BJ (cell line): Measurements from ENCODE around the gene A4GNT. TPM values are rescaled to one million over a fixed set of nuclear protein-coding genes. Genes with fewer than 3 reads are reported as not detected.

ENCODE experiments used
- CTCF ChIA-PET: fragments of 350-600 bp; formaldehyde crosslinking; extraction: SDS; loops from one replicate; lab custom pipeline; 2021; ENCODE audit warnings: antibody characterized with exemption, inconsistent platforms; lab: Yijun Ruan, JAX
- POLR2A ChIA-PET: fragments of 300-600 bp; sonication (Branson Sonifier 250); formaldehyde crosslinking; extraction: SDS; loops from one replicate; lab custom pipeline; 2021; ENCODE audit warnings: antibody characterized with exemption; lab: Charles Lee
- DNase-seq: peaks from one replicate; pipeline ENCODE4 v3.0.0-alpha.2; 2011; ENCODE audit warnings: low read depth
- H3K27me3 ChIP-seq: 2 replicates; pipeline ENCODE4 v1.6.0; 2011; ENCODE audit warnings: low read length; ENCODE audit not compliant: control insufficient read depth, insufficient read depth
- H3K36me3 ChIP-seq: 2 replicates; pipeline ENCODE4 v1.5.1; 2011; ENCODE audit warnings: low read length; ENCODE audit not compliant: control insufficient read depth, insufficient read depth
- H3K4me3 ChIP-seq: 2 replicates; pipeline ENCODE4 v1.5.1; 2011; ENCODE audit warnings: low read depth, mild to moderate bottlenecking, control low read depth, low read length
- polyA plus RNA-seq: library from polyadenylated mRNA; depleted of rRNA; stranded (reverse); fragments of >200 nt; gene quantifications from 2 replicates; pipeline ENCODE4 v1.2.3, GENCODE V29; 2011
- TF ChIP-seq, protein P1 (sequence below): IDR thresholded peaks from 2 replicates; pipeline ENCODE4 v1.5.1; 2011; ENCODE audit warnings: low read depth, mild to moderate bottlenecking, control low read depth, inconsistent platforms, low read length, moderate library complexity; ENCODE audit not compliant: insufficient read depth

A4GNT gene
- polyA plus RNA-seq, 1 experiment = not detected

GRCh38 chr3:138124188-138124587 lies 8.0 kb downstream of the A4GNT start:
- ChIA-PET CTCF (interaction anchor here (1.8 to 13.8 kb wide), 2 partner anchors 8 to 58 kb away, joined by 7 to 311 read pairs; partner anchors contain the start of gene DZIP1L), POLR2A (no interaction called here)
- no peak for DNase-seq
- Histone ChIP-seq H3K27me3 (no peaks in the 10 kb centered on the region), H3K4me3 (no peak overlapping the region), H3K36me3 (no peaks in the 10 kb centered on the region)
- TF ChIP-seq, protein P1, sequence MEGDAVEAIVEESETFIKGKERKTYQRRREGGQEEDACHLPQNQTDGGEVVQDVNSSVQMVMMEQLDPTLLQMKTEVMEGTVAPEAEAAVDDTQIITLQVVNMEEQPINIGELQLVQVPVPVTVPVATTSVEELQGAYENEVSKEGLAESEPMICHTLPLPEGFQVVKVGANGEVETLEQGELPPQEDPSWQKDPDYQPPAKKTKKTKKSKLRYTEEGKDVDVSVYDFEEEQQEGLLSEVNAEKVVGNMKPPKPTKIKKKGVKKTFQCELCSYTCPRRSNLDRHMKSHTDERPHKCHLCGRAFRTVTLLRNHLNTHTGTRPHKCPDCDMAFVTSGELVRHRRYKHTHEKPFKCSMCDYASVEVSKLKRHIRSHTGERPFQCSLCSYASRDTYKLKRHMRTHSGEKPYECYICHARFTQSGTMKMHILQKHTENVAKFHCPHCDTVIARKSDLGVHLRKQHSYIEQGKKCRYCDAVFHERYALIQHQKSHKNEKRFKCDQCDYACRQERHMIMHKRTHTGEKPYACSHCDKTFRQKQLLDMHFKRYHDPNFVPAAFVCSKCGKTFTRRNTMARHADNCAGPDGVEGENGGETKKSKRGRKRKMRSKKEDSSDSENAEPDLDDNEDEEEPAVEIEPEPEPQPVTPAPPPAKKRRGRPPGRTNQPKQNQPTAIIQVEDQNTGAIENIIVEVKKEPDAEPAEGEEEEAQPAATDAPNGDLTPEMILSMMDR = no peak

GRCh38 chr3:138119423-138119766 lies 12.8 kb downstream of the A4GNT start:
- Histone ChIP-seq H3K27me3 (no peaks in the 10 kb centered on the region), H3K36me3 (no peaks in the 10 kb centered on the region), H3K4me3 (no peak overlapping the region)
- no peak for DNase-seq
- POLR2A ChIA-PET = no interaction called here
- TF ChIP-seq, protein P1 = no peak
- CTCF ChIA-PET = interaction anchor here (0.8 to 13.8 kb wide), 15 partner anchors 9 to 1009 kb away, joined by 3 to 311 read pairs (median 4); partner anchors contain the start of genes A4GNT, ARMC8 and DBR1

DNA sequence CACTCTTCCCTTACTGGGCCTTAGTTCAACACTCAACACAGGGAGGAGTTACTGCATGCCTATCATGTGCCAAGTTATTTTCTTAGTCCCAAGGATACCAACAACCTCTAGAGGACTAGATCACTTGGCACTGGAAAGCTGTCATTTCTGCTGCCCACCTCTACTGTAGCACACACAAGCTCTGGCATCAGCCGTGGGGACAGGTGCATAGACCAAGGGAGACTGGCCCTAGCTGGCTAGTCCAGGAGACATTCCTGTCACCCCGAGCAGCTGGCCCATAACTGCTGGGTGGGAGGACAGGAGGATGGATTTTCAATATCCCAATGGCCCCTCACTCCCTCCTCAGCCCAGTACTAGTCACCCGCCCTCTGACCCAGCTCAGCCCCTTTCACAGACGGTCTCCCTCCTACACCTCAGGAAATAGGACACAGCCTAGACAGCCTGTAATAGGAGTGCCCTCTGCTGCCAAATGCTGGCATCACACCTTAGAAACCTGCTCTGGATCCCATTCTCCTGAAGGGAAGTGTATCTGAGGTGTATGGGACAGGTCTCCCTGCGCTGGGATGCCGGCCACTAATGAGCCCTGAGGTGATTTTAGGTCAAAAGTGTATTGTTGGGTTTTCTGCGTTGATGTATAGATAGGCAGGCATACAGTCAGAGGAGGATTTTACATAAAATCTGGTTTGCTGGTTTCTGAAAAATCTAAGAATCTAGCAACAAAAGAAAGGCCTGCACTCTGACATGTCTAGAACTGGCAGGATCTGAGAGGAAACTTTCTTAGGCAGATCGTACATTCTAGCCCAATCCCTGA lies 13.4 kb downstream of the A4GNT start:
- no peaks in the 10 kb centered on the region for H3K27me3 ChIP-seq
- no peaks in the 10 kb centered on the region for H3K36me3 ChIP-seq
- DNase-seq = no peak
- ChIA-PET CTCF (interaction anchor here (0.7 to 13.8 kb wide), 22 partner anchors 9 to 1009 kb away, joined by 3 to 311 read pairs (median 3); partner anchors contain the start of genes A4GNT, ARMC8 and DBR1), POLR2A (no interaction called here)
- TF ChIP-seq, protein P1 = peak; percentile 88
- no peak overlapping the region for H3K4me3 ChIP-seq

- Histone ChIP-seq H3K36me3 (peaks cover 2% of the 10 kb centered on the region), H3K4me3 (peak within 1 kb of the TSS; percentile 81), H3K27me3 (no peaks in the 10 kb centered on the region)
- ChIA-PET CTCF (interaction anchor here (0.6 to 13.8 kb wide), 8 partner anchors 10 to 120 kb away, joined by 3 to 311 read pairs (median 4); partner anchors contain the start of gene ARMC8), POLR2A (interaction anchor here (0.7 to 1.1 kb wide), 4 partner anchors 10 to 33 kb away, joined by 3 to 5 read pairs (median 4); no protein-coding TSS in a partner anchor)
- no peak for DNase-seq
- TF ChIP-seq, protein P1 = 0 out of 2 replicates have a peak, but pooled peaks have one; percentile 15
Measured at GRCh38 chr3:138114988-138115971, 16.9 kb downstream of the A4GNT start, which contains the start of gene DZIP1L. DZIP1L (minus strand) TSS chr3:138115608; CDS start chr3:138103971, 11,637 bp downstream.
